Endothelial cell of umbilical vein (primary cell): Measurements from ENCODE around the gene SDCCAG8.

Experiments used
- POLR2AphosphoS5 ChIP-seq: IDR thresholded peaks from 2 replicates; pipeline ENCODE4 v1.6.1; 2012; ENCODE audit warnings: low read depth, mild to moderate bottlenecking, control low read depth, low read length, moderate library complexity; ENCODE audit not compliant: insufficient read depth
- TF ChIP-seq, protein P1 (sequence below), 2 donors: IDR thresholded peaks; 1 replicate in 1 of 2; 2 replicates in 1 of 2; pipeline ENCODE4 v1.5.1; 2011; ENCODE audit warnings: low read length in 2 of 2, mild to moderate bottlenecking in 2 of 2, moderate library complexity in 2 of 2, control low read depth in 1 of 2, inconsistent platforms in 1 of 2, low read depth in 1 of 2; ENCODE audit not compliant: insufficient read depth in 1 of 2; ENCODE audit errors: extremely low read depth in 1 of 2

DNA sequence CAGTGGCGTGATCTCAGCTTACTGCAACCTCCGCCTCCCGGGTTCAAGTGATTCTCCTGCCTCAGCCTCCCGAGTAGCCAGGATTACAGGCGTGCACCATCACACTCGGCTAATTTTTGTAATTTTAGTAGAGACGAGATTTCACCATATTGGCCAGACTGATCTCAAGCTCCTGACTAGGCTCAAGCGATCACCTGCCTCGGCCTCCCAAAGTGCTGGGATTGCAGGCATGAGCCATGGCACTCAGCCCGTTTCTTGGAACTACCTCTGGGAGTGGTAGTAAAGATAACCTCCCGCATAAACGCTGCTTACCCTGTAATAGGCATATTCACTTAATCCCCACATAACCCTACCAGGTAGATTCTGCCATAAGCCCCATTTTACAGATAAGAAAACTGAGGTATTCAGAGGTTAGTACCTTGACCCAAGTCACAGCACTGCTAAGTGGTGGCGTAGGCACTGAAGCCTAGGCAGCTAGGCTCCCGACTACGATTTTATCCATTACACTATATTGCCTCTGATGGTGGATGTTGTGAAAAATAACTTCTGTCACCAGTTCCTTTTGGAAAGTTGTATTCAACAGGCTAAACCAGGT, 143.8 kb downstream of the SDCCAG8 start:
- TF ChIP-seq, protein P1, sequence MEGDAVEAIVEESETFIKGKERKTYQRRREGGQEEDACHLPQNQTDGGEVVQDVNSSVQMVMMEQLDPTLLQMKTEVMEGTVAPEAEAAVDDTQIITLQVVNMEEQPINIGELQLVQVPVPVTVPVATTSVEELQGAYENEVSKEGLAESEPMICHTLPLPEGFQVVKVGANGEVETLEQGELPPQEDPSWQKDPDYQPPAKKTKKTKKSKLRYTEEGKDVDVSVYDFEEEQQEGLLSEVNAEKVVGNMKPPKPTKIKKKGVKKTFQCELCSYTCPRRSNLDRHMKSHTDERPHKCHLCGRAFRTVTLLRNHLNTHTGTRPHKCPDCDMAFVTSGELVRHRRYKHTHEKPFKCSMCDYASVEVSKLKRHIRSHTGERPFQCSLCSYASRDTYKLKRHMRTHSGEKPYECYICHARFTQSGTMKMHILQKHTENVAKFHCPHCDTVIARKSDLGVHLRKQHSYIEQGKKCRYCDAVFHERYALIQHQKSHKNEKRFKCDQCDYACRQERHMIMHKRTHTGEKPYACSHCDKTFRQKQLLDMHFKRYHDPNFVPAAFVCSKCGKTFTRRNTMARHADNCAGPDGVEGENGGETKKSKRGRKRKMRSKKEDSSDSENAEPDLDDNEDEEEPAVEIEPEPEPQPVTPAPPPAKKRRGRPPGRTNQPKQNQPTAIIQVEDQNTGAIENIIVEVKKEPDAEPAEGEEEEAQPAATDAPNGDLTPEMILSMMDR (IDR thresholded peaks at IDR 0.05; ENCODE audit: extremely low read depth in 1 of 2, insufficient read depth in 1 of 2, low read depth in 1 of 2, low read length in 2 of 2), result no peak
- no peak for TF ChIP-seq POLR2AphosphoS5
